HG03575 (cell line): ENCODE data around the gene TASP1.
"Not testable (repeated sequence)": the region's sequence is repeated elsewhere in the genome, so short reads cannot be mapped to it uniquely, and the experiment has no call there.

ENCODE experiments used
- ATAC-seq: cut with Tn5 transposase; IDR thresholded peaks from one replicate; pipeline ENCODE4 v1.9.1; 2021; ENCODE audit not compliant: unreplicated experiment, insufficient number of reproducible peaks, low FRiP score; ENCODE audit errors: extremely low read depth

Gene TASP1, protein sequence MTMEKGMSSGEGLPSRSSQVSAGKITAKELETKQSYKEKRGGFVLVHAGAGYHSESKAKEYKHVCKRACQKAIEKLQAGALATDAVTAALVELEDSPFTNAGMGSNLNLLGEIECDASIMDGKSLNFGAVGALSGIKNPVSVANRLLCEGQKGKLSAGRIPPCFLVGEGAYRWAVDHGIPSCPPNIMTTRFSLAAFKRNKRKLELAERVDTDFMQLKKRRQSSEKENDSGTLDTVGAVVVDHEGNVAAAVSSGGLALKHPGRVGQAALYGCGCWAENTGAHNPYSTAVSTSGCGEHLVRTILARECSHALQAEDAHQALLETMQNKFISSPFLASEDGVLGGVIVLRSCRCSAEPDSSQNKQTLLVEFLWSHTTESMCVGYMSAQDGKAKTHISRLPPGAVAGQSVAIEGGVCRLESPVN

DNA sequence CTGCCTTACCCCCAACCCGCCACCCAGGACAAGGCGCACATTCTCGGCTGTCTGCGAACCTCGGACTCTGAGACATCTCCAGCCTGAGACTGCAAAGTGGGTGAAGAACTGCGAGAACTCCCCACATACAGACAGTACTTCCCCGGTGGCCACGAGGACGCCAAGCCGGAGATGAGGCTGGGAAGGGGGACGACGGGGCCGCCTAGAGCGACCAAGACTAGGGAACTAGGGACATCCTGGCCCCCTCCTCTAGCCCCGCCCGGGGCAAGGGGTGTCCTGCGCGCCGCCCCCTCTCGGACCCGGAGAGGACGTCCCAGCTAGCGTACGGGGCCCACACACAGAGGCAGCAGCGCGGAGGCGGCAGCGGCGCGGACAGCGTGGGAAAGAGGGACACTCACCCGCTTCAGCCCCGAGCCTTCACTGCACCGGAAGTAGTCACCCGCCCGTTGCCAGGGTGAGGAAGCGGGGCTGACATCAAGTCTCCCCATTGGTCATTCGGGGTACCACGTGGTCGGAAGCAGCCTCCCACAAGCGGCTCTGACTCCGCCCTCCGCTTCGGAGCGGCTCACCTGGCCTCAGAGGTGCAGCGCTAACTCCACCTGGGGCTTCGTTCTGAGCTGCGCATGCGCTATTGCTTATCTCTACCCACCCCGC is at the start of gene TASP1:
Gene TASP1 (minus strand): TSS at position 437 of the 654 bp plus-strand sequence. CDS start 8,854 bp downstream, outside the sequence.
- peak; percentile 97 for ATAC-seq

DNA sequence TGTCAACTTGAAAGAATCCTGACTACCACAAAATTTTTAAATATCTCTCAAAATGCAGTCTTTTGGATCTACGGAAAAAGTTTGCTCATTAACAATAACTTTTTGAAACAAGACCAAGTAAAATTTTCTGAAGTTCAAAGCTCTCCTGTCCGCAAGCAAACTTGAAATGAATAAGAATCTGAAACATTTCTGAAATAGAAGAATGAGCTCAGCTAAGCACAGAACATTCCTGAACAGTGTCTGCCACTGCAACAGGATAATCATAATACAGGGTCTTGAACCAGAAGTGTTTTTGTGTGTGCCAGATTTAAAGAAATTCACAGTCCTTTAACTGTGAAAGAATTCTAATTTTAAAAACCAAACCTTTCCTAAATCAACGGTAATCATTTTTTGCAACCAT is 49.1 kb upstream of the TASP1 start:
- no peak for ATAC-seq

DNA sequence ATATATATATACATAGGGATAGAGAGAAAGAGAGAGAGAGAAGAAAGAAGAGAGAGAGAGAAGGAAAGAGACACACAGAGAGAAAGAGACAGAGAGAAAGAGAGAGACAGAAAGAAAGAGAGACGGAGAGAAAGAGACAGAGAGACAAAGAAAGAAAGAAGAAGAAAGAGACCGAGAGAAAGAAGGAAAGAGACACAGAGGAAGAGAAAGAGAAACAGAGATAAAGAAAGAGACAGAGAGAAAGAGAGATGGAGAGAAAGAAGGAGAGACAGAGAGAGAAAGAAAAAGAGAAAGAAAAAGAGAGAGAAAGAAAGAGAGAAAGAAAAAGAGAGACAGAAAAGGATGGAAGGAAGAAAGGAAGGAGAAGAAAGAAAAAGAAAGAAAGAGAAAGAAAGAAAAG is 46.9 kb upstream of the TASP1 start:
- ATAC-seq, result no peak

DNA sequence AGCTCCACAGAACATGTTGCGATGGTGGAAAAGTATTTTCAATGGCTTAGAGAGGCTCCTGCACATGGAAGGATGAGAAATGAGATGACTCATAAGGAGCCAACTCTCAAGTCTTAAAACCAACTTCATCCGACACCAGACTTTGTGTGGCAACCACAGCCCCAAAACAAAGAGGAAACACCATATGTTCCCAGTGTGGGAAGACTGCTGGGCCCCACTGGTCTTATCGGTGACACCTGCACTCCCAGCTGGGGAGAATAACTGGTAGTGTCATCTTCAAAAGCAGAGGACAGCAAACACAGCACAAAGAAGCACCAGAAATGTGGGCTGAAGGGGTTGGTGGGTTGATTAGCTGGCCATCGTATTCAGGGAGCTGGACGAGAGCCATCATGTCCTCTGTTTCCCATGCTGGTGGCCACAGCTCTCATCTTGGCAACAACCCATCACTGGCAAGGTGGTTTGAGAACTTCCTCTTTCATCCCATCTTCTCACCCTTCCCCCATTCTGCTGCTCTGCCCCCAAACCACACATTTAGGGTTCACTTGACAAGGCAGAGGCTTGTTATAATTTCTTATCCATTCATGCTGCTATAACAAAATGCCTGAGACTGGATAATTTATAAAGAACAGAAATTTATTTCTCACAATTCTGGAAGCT is 46.0 kb upstream of the TASP1 start:
- peak; percentile 79 for ATAC-seq

DNA sequence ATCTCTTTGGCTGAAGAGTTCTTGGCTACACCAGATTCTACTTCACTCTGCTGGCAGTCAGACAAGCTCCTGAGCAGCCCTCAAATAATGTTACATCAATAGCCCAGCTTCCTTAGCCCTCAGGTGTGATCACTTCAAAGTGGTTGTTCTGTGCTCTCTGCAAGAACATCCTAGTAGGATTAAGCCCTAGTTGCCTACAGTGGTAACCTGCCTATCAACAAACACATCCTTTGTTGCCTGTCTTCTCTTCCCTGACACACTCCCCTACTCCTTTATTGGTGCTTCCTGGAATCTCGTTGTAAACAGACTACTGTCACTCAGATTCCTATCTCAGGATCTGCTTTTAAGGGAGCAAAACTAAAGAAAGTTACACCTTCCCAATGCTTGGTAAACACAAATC is 45.1 kb upstream of the TASP1 start:
- no peak for ATAC-seq

DNA sequence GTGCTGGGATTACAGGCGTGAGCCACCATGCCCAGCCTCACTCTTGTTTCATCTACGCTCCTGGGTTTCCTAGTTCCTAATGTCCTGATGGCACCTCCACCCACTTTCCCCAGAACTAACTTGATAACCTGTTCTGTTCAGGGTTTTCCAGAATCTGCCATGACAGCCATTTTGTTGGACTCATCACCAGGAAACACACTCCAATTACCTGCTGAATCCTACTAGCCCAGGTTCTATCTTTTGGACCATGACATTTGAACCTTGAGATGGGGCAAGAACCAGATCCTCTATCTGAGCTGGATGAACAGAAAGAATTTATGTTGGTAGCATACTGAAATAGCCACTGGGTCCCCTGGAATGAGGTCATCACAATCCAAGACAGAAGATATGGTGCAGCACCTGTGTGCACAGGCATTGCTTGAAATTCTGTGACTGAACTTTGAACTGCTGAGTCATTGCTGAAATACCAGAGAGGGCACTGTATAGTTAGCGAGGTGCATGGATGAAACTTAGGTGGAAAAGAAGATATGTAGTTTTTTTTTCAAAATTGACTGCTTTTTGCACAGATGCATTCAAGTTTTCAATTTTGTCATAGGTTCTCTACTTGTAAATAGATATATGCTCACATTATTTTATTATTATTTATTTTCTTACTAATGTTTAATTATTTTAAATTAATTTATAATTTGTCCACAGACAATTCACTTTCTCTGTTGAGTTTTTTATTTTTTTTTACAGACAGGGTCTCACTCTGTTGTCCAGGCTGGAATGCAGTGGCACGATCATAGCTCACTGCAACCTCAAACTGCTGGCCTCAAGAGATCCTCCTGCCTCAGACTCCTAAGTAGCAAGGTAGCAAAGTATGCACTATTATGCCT is 42.8 kb upstream of the TASP1 start:
- peak; percentile 73 for ATAC-seq

DNA sequence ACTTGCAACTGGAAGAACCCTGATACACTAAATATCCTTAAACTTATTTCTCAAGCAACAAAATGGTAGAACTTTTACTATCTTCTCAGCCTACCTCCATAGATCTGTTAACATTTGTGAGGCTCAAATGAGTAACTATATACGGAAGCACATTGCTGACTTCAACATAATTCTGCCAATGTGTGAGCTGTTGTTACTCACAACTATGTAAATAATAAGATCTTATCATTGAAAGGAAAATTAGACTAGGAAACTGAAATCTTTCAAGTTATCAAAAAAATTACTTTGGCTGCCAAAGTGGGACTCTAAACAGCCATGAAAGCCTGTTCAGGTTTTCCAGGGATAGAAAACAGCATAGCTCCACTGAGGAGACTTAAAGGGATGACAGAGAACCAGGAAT is 40.2 kb upstream of the TASP1 start:
- ATAC-seq, result no peak

DNA sequence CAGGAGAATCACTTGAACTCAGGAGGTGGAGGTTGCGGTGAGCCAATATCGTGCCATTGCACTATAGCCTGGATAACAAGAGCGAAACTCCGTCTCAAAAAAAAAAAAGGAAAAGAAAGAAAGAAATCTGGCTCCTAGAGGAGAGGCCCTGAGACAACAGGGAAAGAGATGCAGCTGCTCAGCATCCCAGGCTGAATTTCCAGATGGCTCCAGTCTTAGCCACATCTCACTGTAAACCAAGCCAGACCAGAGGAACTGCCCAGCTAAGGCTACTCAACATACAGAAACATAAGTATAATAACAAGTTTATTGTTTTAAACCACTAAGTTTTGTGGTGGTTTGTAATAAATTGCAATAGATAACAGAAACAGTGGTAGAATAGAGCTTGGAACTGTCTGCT is 38.5 kb upstream of the TASP1 start:
- ATAC-seq, result no peak

DNA sequence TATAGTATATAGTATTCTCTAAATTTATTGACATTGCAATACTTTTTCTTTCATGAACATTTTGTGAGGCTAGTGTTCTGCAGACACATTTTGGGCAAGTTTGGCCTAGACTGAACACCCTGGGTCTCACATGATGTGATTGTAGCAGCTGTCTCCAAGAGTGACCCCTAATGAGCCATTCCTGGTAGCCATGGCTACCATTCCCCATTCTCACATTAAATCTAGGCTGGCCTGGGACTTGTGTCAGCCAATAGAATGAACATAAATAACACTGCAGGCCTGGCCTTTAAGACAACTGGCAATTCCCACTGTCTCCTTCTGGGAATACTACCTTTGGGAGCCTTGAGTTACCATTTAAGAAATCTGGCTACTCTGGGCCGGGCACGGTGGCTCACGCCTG is 38.0 kb upstream of the TASP1 start:
- no peak for ATAC-seq

DNA sequence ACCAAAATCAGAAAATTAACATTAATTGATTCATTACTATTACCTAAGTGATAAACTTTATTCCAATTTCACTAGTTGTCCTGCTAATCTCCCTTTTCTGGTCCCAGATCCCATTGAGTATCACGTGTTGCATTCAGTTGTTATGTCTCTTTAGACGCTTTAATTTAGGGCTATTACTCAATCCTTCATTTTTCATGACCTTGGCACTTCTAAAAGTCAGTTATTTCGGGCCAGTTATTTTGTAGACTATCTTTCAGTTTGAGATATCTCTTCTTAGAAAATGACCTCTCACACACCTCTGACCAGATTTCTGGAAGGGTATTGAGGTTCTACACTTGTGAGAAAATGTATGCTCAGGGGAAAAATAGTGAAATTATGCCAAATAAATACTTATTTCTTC is 34.0 kb upstream of the TASP1 start:
- ATAC-seq, result no peak

DNA sequence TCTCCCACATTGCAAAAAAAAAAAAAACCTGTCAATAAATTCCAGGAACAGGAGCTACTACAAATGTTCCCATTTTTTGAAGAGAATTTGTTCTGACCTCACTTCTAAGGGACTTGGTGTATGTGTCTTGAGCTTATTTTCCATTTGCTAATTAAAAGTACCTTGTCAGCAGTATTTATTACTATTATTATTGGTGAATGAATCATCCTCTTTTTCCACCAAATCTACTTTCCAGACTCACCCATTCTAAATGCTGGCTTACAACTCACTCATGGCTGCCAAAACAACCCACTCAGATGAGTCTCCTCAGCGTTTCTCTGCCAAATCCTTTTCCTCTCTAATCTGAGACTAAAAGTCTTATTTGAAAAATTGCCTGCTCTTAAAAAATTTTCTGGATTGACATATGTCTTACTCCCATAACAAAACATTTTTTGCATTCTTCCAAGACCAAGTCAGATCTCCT is 33.2 kb upstream of the TASP1 start:
- no peak for ATAC-seq

DNA sequence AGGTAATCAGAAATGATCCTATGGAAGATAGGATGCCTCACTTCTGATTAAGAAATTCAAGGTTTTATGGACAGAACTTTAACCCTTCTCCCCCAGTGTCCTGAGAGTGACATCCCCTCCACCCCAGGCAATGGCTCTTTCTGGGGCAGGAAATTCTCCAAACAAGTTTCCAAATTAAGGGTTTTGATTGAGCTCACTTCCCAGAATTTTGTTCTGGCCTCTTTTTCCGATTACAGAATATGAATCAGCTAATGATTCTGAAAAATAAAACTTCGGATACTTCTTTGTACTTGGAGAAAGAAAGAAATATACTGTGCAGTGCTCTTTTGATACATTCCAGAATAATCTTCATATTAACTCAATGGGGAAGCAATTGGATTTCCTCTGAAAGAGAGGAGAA is 32.8 kb upstream of the TASP1 start:
- ATAC-seq, result no peak

DNA sequence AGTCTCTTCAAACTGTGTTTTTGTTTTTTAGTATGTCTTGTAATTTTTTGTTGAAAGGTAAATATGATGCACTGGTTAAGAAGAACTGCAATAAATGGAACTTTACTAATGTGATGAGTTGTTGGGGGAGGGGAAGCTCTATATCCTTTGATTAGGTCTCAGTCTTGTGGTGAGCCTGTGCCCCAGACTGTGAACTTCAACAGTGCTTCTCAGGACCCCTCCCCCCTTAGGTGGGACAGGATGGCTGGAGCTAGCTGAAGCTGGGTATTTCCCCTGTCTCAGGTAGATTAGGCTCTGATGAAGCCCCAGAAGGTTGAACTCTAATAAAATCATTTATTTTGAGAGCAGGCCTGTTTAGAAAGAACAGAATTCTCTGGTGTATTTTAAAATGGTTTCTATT is 31.4 kb upstream of the TASP1 start:
- ATAC-seq, result no peak

DNA sequence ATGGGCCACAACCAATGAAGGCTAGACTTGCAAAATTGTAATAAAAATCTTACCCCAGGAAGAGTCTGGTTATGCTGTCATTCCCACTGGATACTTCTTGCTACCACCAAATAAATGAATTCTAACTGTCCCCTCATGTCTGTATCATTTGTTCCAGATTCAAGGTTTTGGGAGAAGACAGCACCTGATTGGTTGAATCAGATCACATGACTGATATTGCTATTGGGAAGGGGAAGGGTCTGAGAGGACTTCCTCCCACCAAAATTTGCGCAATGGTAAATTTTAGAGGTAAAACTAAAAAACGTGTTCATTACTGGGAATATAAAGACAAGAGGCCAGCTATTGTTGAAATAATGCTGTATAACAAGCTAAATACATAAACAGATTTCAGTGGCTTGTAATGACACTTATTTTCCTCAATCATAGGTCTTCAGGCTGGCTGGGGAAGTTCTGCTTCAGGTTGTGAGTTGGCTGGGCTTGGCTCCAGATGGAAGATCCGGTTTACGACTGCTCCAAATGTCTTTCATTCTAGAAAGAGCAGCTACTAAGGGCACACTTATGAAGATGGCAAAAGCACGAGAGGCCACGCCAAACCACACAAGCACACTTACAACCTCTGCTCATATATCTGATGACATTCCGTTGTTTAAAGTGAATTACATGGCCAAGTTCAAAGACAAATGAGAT is 27.1 kb upstream of the TASP1 start:
- ATAC-seq, result no peak

DNA sequence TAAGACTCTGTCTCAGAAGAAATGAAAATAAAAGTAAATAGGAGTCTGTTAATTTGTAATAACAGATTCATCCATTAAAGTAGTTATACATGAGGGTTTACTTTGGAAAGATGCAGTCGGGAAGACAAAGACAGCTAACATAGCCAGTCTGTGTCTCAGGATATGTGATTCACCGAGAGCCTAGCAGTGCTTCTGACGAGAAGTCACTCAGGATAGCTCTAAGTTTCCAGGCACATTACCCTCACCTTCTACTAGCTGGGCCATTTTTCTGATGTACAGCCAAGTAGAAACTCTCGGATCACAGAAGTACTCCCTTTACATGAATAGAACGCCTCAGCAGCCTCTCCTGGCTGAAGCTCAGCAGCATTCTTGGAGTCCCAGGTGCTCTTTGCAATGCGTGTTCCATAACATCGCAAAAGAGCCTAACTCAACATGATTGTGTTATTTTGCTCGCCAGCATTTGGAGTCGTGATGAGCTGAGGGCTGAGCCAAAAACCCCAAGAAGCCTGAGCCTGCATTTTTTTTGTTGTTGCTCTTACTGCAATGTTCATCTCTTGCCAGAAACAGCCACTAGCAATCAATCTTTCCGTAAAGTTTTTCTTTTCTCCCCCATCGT is 22.4 kb upstream of the TASP1 start:
- ATAC-seq, result no peak

DNA sequence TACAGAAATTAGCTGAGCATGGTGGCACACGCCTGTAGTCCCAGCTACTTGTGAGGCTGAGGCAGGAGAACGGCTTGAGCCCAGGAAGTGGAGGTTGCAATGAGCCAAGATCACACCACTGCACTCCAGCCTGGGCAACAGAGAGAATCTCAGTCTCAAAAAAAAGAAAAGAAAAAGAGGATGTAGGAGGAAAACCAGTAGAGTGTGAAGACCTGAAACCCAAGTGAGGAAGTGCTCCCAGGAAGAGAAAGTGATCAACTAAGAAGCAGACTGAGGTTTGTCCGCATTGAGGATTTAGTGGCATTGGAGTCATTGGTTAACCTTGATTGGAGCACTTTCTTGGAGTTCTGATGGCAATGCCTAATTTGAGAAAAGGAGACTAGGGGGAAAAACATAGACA is 20.6 kb upstream of the TASP1 start:
- peak; percentile 97 for ATAC-seq

DNA sequence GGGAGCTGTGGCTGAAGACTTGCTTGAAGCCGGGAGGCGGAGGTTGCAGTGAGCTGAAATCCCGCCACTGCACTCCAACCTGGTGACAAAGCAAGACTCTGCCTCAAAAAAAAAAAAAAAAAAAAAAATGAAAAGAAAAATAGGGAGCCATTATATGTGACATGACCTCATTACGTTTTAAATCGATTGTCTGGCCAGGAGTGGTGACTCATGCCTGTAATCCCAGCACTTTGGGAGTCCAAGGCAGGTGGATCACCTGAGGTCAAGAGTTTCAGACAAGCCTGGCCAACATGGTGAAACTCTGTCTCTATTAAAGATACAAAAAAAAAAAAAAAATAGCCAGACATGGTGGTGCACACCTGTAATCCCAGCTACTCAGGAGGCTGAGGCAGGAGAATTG is 19.3 kb upstream of the TASP1 start:
- ATAC-seq, result not testable (repeated sequence)

DNA sequence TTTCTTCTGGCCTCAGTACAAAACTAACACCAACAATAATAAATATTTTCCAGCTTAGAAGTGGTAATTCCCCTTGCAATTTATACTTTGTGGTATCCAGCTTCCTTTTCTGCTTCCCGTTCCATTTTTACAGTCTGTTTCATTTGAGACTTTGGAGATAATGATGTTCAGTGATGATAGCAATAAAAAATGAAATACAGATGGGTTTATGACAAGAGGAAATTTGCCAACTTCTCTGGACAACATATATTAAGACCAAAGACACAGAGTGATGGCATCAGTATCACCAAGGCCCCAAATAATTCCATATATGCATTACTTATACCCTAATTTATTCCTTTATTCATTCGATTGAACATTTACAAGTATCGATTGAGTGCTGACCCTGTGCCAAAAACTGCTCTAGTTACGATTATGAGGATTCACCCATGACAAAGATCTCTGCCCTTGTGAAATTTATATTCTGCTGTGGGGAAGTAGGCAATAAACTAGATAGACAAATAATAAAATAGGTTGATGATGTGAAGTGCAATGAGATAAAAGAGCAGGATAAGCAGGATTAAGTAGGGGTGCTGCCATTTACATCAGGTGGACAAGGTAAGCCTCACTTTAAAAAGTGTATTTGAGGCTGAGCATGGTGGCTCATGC is 18.1 kb upstream of the TASP1 start:
- no peak for ATAC-seq
